HG03139 (cell line): ENCODE measurements around the gene SSH2.
"Not testable (repeated sequence)": the region's sequence is repeated elsewhere in the genome, so short reads cannot be mapped to it uniquely, and the experiment has no call there.

Experiments used
- ATAC-seq: cut with Tn5 transposase; IDR thresholded peaks from one replicate; pipeline ENCODE4 v1.9.1; 2021; ENCODE audit not compliant: unreplicated experiment

Gene SSH2

DNA sequence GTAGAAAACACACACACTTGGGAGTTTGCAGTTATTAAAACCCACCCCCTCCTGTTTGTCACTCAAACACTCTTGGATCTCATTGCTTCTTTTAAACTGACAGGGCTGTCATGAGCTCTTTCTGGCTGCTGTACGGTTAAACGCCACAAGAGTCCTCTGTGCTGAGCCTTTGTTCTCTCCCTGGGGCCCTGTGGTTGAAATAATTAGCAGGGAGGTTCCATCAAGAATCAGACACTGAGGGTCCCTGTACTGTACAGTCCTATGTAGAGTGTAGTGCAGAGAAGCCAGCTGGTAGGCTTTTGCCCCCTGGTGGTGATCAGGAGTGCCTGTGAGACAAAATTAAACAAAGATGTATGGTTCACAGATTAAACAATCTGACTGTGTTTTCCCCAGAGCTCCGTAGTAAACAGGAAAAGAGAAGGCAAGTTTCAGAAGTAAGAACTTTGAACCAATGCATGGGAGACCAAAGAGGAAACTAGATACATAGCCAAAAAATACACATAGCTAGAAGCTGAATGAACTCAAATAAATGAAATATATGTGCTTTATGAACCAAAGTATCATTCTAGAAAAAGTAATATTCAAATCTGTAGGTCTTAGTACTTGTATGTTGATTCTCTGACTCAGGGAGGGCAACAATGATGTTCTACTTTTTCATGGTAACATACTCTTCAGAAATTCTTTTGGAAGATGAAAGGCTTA is 1.4 kb upstream of the SSH2 start:
- ATAC-seq, result peak; percentile 61

DNA sequence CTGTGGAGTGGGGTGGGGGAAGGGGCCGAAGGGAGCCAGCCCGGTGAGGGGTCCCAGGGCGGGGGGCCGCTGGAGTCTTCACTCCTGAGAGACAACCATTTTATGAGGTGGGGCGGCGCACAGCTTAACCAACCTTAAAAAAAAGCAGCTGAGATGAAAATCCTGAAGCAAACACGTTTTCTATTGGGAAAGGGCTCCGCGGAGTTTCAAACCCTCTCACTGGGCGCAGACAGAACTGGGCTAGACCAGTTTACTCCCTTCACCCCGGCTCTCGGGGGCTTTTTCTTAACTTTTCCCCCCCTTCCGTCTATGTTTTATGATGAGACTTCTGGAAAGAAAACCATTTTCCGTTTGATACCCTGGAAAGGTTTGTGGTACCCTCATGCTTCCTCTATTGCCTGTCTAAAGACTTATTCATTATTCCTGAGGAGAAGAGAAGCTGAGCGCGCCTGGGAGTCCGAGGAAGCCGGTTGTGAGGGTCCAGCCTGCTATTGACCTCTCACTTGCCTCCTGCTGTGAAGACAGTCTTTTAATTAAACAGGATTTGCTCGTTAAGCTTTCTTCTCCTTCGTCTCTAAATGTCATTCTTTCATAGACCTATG is 482 bp upstream of the SSH2 start:
- ATAC-seq, result no peak

GRCh38 chr17:29929006-29929532 is 959 bp downstream of the SSH2 start:
- ATAC-seq, result no peak

DNA sequence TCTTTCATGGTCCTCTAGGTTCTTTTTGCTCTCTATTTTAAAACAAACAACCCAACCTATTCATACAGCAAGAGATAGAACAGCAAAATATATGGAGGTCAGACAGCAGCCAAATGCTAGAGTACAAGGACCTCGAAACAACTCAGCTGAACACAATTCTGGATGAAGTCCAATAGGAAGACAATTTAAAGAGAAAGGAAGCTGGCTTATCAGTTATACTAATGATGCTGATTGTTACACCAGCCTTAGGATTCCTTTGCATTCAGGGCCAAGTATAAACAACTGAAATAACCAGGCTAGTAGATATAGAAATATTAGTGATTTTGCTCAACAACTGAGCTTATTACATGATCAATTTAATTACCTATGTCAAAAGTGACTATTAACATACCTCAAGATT is 2.5 kb downstream of the SSH2 start:
- no peak for ATAC-seq

- no peak for ATAC-seq
Observed at GRCh38 chr17:29924786-29925185, 5.2 kb downstream of the SSH2 start.

- no peak for ATAC-seq
Observed at GRCh38 chr17:29918922-29919856, 10.8 kb downstream of the SSH2 start.

DNA sequence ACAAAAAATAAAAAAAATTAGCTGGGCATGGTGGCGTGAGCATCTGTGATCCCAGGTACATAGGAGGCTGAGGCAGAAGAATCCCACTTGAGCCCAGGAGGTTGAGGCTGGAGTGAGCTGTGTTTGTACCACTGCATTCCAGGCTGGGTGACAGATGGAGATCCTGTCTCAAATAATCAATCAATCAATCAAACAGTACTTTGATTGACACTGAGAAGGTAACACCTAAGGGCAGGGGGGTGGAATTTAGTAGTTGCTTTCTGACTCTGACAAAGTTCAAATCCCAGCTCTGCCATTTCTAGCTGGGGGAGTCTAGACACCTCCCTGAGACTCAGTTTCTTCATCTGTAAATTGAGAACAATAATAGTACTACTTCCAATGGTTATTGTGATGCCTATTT is 12.0 kb downstream of the SSH2 start:
- ATAC-seq, result no peak

GRCh38 chr17:29914819-29915537 is 15.1 kb downstream of the SSH2 start:
- ATAC-seq, result no peak

GRCh38 chr17:29911641-29912177 is 18.3 kb downstream of the SSH2 start:
- ATAC-seq, result no peak

DNA sequence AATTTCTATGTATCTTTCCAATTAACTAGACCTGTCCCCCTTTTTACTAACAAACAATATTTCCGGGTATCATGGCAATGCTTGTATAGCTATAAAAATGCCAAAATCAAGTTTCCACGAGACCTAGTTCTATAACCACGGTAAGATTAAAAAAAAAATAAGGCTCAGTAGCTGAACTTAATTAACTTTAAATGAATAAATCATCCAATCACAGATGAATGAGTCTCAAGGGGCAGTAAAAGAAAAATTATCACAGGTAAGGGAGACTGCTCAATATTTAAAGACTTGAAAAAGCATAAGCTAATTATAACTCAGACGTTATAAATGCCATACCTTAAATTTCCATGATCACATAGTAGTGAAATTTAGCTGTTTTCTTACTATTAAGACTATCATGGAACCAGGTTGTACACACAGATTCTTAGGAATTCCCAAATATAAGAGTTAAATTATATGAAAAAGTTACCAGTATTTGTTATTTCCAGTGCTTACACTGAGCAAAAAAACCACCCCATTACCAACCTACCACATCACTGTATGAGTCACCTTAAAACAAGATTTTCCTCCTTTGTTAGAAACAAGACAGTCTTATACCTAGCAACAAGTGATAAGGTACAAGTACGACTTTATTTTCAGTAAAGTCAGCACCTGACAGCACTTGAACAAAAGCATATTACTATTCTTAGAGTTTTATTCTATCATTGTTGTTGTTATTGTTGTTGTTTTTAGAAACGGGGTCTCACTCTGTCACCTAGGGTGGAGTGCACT is 20.6 kb downstream of the SSH2 start:
- no peak for ATAC-seq

DNA sequence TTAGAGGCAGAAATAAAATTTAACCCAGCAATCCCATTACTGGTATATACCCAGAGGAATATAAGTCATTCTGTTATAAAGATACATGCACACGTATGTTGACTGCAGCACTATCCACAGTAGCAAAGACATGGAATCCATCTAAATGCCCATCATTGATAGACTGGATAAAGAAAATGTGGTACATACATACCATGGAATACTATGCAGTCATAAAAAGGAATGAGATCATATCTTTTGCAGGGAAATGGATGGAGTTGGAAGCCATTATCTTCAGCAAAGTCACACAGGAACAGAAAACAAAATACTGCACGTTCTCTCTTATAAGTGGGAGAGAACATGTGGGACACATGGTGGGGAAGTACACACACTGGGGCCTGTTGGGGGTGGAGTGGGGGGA is 23.1 kb downstream of the SSH2 start:
- no peak for ATAC-seq

DNA sequence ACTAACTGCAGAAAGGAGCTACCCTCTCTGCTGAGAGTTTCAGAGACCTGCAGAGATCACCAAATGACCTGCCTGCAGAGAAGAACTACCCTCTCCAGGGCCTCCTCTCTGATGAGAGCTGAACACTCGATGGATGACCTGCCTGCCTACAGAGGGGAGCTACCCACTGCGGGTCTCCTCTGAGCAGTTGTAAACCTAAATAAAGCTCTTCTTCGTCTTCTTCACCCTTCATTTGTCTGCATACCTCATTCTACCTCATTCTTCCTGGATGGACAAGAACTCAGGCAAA is 24.2 kb downstream of the SSH2 start:
- no peak for ATAC-seq

- ATAC-seq, result no peak
Observed at GRCh38 chr17:29905086-29905878, 24.7 kb downstream of the SSH2 start.

- no peak for ATAC-seq
Observed at GRCh38 chr17:29903471-29903870, 26.6 kb downstream of the SSH2 start.

- not testable (repeated sequence) for ATAC-seq
Observed at GRCh38 chr17:29897136-29897535, 32.9 kb downstream of the SSH2 start.

DNA sequence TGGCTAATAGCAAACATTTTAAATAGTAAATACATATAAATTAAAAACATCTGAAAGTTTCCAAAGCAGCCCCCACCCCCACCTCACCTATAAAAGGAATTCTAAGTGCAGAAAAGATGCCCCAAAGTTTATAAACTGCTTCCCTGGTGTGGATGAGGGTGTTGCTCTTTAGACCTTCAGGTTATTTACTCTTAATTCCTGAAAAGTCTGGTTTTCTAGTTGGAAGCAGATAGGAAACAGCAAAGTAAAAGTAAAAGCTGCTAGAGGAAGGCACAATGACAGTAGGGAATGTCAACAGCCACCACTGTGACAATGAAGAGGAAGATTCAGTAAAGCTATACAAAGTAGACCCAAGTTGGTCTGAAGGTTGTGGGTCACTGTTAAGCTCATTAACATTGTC is 37.8 kb downstream of the SSH2 start:
- no peak for ATAC-seq

DNA sequence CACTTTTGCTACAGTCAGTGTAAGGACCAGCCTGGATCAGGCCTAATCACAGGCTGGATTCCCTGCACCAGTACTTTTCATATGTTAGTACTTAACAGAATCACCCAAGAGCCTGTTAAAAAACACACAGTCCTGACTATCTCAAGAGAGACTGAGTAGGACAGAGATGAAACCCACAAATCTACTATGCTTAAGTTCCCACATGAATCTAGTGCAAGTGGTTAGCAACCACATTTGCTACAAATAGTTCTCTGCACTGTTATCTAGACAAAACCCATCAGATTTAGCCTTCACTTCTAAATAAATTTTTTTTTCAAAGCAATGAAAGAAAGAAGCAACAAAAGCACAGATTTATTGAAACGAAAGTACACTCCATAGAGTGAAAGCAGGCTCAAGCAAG is 38.9 kb downstream of the SSH2 start:
- ATAC-seq, result no peak

GRCh38 chr17:29885031-29885640 is 44.9 kb downstream of the SSH2 start:
- ATAC-seq, result no peak

- ATAC-seq, result no peak
Observed at GRCh38 chr17:29883497-29883896, 46.5 kb downstream of the SSH2 start.
